ENCODE data around the gene VRTN. TPM values are rescaled to one million over a fixed set of nuclear protein-coding genes. Genes with fewer than 3 reads are reported as not detected.

The VRTN gene
- not detected for total RNA-seq

- DNase-seq, result no peak
- H3K4me3 ChIP-seq (replicated peaks in 1 of 3), result no peak within 1 kb of the TSS
- no peaks in the 10 kb centered on the region for H3K27me3 ChIP-seq
- 49 to 56% methylated on average over 8 to 12 of the region's 12 CpGs for WGBS, 2 donors
- TF ChIP-seq POLR2A (IDR thresholded peaks at IDR 0.05) (no peak), CTCF (IDR thresholded peaks at IDR 0.05) (no peak)
- no peak within 1 kb of the TSS for H3K27ac ChIP-seq
- no peaks in the 10 kb centered on the region for H3K9me3 ChIP-seq
- no peaks in the 10 kb centered on the region for H3K36me3 ChIP-seq
- intact Hi-C loops (cut with DNase I), result no loop called here
- no peaks in the 10 kb centered on the region for H3K4me1 ChIP-seq
Observed at GRCh38 chr14:74348241-74348734, at the start of gene VRTN. Gene VRTN, plus strand, starts transcription at chr14:74348471. Its CDS starts 8,313 bp downstream, at chr14:74356784.

GRCh38 chr14:74299061-74299545 lies 49.2 kb upstream of the VRTN start:
- no peaks in the 10 kb centered on the region for H3K9me3 ChIP-seq
- peaks cover 4 to 14% of the 10 kb centered on the region in 2 donors for H3K4me1 ChIP-seq
- H3K27me3 ChIP-seq, result no peaks in the 10 kb centered on the region
- no peak for TF ChIP-seq POLR2A (IDR thresholded peaks at IDR 0.05)
- no peak for TF ChIP-seq CTCF (IDR thresholded peaks at IDR 0.05)
- H3K4me3 ChIP-seq (replicated peaks in 1 of 3), result no peak overlapping the region
- 63 to 69% methylated on average over 10 of the region's 10 CpGs for WGBS, 2 donors
- H3K27ac ChIP-seq, result peak overlapping the region in 2 of 3 donors; percentile 6 to 49
- peaks cover 16 to 46% of the 10 kb centered on the region in 2 donors for H3K36me3 ChIP-seq
- intact Hi-C loops (cut with DNase I), result no loop called here
- peak in 1 of 2 donors; percentile 11 for DNase-seq

- Histone ChIP-seq H3K4me3 (replicated peaks in 1 of 3) (peak overlapping the region in 2 of 3 donors; percentile 4 to 85), H3K9me3 (no peaks in the 10 kb centered on the region), H3K36me3 (peaks cover 4 to 27% of the 10 kb centered on the region in 2 donors), H3K27ac (peak overlapping the region in 2 of 3 donors; percentile 73 to 91), H3K4me1 (peaks cover 4 to 14% of the 10 kb centered on the region in 2 donors), H3K27me3 (no peaks in the 10 kb centered on the region)
- intact Hi-C loops (cut with DNase I), result no loop called here
- TF ChIP-seq POLR2A (IDR thresholded peaks at IDR 0.05), result no peak
- no peak for TF ChIP-seq CTCF (IDR thresholded peaks at IDR 0.05)
- DNase-seq, result no peak
- WGBS, 2 donors, result 19 to 30% methylated on average over 22 of the region's 22 CpGs
Observed at GRCh38 chr14:74301594-74302151, 46.6 kb upstream of the VRTN start.

GRCh38 chr14:74302152-74302628 lies 46.1 kb upstream of the VRTN start:
- intact Hi-C loops (cut with DNase I), result no loop called here
- peak overlapping the region; percentile 46 to 85 (median 64) for H3K4me3 ChIP-seq (replicated peaks in 1 of 3)
- TF ChIP-seq POLR2A (IDR thresholded peaks at IDR 0.05), result no peak
- TF ChIP-seq CTCF (IDR thresholded peaks at IDR 0.05), result peak; percentile 14 to 55 (median 46)

More at GRCh38 chr14:74302152-74302628, 46.1 kb upstream of the VRTN start:
- peaks cover 4 to 14% of the 10 kb centered on the region in 2 donors for H3K4me1 ChIP-seq
- H3K27me3 ChIP-seq, result no peaks in the 10 kb centered on the region
- DNase-seq, result peak in 1 of 2 donors; percentile 14
- 0% methylated on average over 6 of the region's 6 CpGs for WGBS, 2 donors
- no peaks in the 10 kb centered on the region for H3K9me3 ChIP-seq
- peak overlapping the region; percentile 66 to 91 (median 73) for H3K27ac ChIP-seq
- peaks cover 0 to 23% of the 10 kb centered on the region in 2 donors for H3K36me3 ChIP-seq
